Stomach (tissue), 9 donors: ENCODE data around the gene OMP. TPM values are rescaled to one million over a fixed set of nuclear protein-coding genes. Genes with fewer than 3 reads are reported as not detected.
A peak's percentile ranks its signal among the peaks of the same experiment; 100 is the strongest.

Source experiments
- DNase-seq, 2 donors: peaks; one replicate each; pipeline versions ENCODE4 v3.0.0 to v3.0.0-alpha.2; 2013 to 2019
- H3K27ac ChIP-seq, 5 donors: fragments of 200-600 bp in 4 of 5; sonication (generic) in 4 of 5; one replicate each; pipeline ENCODE4 v1.5.1; 2013 to 2019; ENCODE audit warnings: mild to moderate bottlenecking in 1 of 5, moderate library complexity in 1 of 5
- H3K27me3 ChIP-seq, 3 donors: fragments of 200-600 bp; sonication (generic); one replicate each; pipeline ENCODE4 v1.5.1; 2017 to 2019; ENCODE audit warnings: mixed run types in 1 of 3
- H3K36me3 ChIP-seq, 4 donors: fragments of 200-600 bp; sonication (generic); 1 replicate in 3 of 4; 2 replicates in 1 of 4; pipeline ENCODE4 v1.5.1; 2016 to 2019
- H3K4me1 ChIP-seq, 4 donors: fragments of 200-600 bp; sonication (generic); one replicate each; pipeline ENCODE4 v1.5.1; 2016 to 2019
- H3K4me3 ChIP-seq, 4 donors: fragments of 200-600 bp; sonication (generic) in 3 of 4; one replicate each; pipeline ENCODE4 v1.5.1; 2016 to 2019; ENCODE audit warnings: mild to moderate bottlenecking in 1 of 4
- H3K9me3 ChIP-seq, 4 donors: fragments of 200-600 bp; sonication (generic); one replicate each; pipeline ENCODE4 v1.5.1; 2016 to 2019
- EP300 ChIP-seq: sonication (generic); formaldehyde crosslinking; IDR thresholded peaks from one replicate; pipeline ENCODE4 v1.6.1; 2017; ENCODE audit warnings: antibody characterized with exemption
- POLR2A ChIP-seq, 4 donors: fragments of 450-650 bp; IDR thresholded peaks; one replicate each; pipeline ENCODE4 v1.6.1; 2016; ENCODE audit warnings: antibody characterized with exemption in 4 of 4, control low read depth in 2 of 4, mild to moderate bottlenecking in 1 of 4, moderate library complexity in 1 of 4
- POLR2AphosphoS5 ChIP-seq, 3 donors: sonication (generic); formaldehyde crosslinking; IDR thresholded peaks; one replicate each; pipeline ENCODE4 v1.6.1; 2016; ENCODE audit warnings: antibody characterized with exemption in 3 of 3
- WGBS, 5 donors: extraction: QIAGEN DNeasy Blood & Tissue Kit in 3 of 5; methylation state at CpG; one replicate each; pipeline versions ENCODE4 v1.1.5 to v1.1.7; 2013 to 2018; 5-methylcytosine and 5-hydroxymethylcytosine counted together
- intact Hi-C: fragments of 100-400 bp; cut with DNase I; formaldehyde crosslinking; loops from one replicate; pipeline ENCODE4 v1.15.1; 2023; ENCODE audit warnings: low total_unique reads
- polyA plus RNA-seq, 3 donors: library from polyadenylated mRNA; stranded (reverse); fragments of 200-250 nt; gene quantifications; one replicate each; pipeline ENCODE4 v1.2.3, GENCODE V29; 2013
- total RNA-seq, 5 donors: library from RNA; depleted of rRNA; stranded (reverse); fragments of >200 nt; gene quantifications; one replicate each; pipeline versions ENCODE4 v1.1.0 to v1.2.3, GENCODE V29; 2014 to 2016
- TF ChIP-seq, protein P1 (sequence below), 7 experiments: fragments of 450-650 bp in 4 of 7; fragments of 200-600 bp in 3 of 7; sonication (generic) in 3 of 7; IDR thresholded peaks; one replicate each; pipeline ENCODE4 v1.5.1; 2016 to 2019; ENCODE audit warnings: antibody characterized with exemption in 7 of 7, control low read depth in 2 of 7, mild to moderate bottlenecking in 1 of 7
- donor health status: healthy with polysubstance abuse.
- donor health status: Bipolar disorder and iron deficiency.
- donor health status: healthy.

Gene OMP
- total and polyA plus RNA-seq, 8 donors, result 1.1 to 63.7 (median 16.4) TPM; not detected in 3

DNA sequence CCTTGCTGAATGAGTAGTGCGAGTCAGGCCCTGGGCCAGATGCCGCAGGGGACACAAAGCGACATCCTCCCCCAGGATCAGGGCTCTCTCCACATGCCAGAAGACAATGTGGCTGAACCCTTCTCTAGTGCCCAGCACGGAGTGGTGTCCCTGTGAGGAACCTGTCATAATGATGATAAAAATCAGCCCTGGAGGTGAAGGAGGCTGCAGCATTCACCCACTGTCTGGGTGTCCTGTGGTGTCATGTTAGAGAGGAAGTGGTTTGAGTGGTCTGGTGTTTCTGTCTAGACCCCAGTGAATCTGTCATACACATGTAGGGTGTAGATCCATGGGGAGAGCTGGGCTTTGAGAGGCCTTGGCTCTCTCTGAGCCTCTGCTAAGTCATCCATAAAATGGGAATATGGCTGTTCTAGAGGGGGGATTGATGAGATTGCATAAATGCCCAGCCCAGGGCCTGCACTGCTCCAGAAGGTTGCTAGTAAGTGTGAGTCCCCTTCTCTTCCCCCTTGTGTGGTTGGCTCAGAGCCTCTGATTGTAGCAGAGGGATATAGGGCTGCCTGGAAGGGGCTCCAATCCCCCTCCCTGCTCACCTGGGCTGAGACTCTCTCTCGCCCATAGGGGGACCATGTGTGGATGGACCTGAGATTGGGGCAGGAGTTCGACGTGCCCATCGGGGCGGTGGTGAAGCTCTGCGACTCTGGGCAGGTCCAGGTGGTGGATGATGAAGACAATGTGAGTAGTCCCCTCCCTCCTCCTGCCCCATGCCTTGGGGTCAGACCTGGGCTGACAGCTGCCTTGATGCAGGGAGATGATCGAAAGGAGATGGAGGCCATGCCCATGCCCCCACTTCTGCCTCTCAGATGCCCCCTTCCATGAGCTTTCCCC, 39.7 kb downstream of the OMP start:
- Histone ChIP-seq H3K27ac (peak overlapping the region in 1 of 5 donors; percentile 12), H3K9me3 (no peaks in the 10 kb centered on the region), H3K4me1 (peaks cover 5 to 36% (median 10%) of the 10 kb centered on the region in 4 donors), H3K27me3 (peaks cover 0 to 23% (median 7%) of the 10 kb centered on the region in 3 donors), H3K4me3 (no peak overlapping the region), H3K36me3 (no peaks in the 10 kb centered on the region)
- TF ChIP-seq, protein P1, sequence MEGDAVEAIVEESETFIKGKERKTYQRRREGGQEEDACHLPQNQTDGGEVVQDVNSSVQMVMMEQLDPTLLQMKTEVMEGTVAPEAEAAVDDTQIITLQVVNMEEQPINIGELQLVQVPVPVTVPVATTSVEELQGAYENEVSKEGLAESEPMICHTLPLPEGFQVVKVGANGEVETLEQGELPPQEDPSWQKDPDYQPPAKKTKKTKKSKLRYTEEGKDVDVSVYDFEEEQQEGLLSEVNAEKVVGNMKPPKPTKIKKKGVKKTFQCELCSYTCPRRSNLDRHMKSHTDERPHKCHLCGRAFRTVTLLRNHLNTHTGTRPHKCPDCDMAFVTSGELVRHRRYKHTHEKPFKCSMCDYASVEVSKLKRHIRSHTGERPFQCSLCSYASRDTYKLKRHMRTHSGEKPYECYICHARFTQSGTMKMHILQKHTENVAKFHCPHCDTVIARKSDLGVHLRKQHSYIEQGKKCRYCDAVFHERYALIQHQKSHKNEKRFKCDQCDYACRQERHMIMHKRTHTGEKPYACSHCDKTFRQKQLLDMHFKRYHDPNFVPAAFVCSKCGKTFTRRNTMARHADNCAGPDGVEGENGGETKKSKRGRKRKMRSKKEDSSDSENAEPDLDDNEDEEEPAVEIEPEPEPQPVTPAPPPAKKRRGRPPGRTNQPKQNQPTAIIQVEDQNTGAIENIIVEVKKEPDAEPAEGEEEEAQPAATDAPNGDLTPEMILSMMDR (IDR thresholded peaks at IDR 0.05), result no peak
- TF ChIP-seq POLR2A (IDR thresholded peaks at IDR 0.05), result no peak
- TF ChIP-seq EP300, result no peak
- TF ChIP-seq POLR2AphosphoS5 (IDR thresholded peaks at IDR 0.05), result no peak
- 88 to 94% (median 93%) methylated on average over 5 to 11 of the region's 11 CpGs for WGBS, 5 donors
- intact Hi-C loops, result no loop called here
- no peak for DNase-seq

DNA sequence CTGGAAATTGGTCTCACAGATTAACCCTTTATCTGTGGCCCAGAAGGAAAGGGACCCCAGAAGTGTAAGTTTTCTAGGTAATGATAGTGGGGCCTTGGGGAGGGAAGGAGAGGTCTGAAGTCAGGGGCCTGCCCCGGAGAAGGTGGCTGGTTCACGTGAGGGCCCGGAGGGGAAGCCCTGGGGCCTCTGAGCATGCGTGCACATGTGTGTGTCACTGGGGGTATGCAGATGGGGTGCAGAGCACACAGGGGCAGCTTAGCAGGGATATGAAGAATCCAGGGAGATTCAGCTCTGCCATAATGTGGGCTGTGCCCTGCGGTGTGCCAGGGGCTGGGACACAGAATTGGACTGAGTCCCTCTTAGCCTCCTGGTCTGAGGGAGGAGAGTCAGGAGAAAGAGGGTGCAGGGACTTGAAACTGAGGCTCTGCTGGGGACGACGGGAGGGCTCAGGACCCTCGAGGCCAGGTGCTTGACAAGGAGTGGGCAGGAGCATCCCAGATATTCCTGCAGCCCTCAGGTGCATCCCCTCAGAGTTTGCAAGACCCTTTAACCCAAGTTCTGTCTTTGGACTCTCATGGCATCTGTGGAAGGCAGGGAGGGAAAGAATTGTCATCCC, 40.9 kb downstream of the OMP start:
- H3K9me3 ChIP-seq, result no peaks in the 10 kb centered on the region
- no peak overlapping the region for H3K4me3 ChIP-seq
- intact Hi-C loops, result no loop called here
- H3K4me1 ChIP-seq, result peaks cover 7 to 47% (median 15%) of the 10 kb centered on the region in 4 donors
- H3K27me3 ChIP-seq, result peaks cover 0 to 20% (median under 1%) of the 10 kb centered on the region in 3 donors
- TF ChIP-seq POLR2A (IDR thresholded peaks at IDR 0.05), result no peak
- TF ChIP-seq, protein P1 (IDR thresholded peaks at IDR 0.05), result no peak
- no peak for TF ChIP-seq EP300
- no peak for TF ChIP-seq POLR2AphosphoS5 (IDR thresholded peaks at IDR 0.05)
- DNase-seq, result no peak
- WGBS, 5 donors, result 85 to 93% (median 89%) methylated on average over 8 of the region's 8 CpGs
- no peak overlapping the region for H3K27ac ChIP-seq
- H3K36me3 ChIP-seq, result no peaks in the 10 kb centered on the region

DNA sequence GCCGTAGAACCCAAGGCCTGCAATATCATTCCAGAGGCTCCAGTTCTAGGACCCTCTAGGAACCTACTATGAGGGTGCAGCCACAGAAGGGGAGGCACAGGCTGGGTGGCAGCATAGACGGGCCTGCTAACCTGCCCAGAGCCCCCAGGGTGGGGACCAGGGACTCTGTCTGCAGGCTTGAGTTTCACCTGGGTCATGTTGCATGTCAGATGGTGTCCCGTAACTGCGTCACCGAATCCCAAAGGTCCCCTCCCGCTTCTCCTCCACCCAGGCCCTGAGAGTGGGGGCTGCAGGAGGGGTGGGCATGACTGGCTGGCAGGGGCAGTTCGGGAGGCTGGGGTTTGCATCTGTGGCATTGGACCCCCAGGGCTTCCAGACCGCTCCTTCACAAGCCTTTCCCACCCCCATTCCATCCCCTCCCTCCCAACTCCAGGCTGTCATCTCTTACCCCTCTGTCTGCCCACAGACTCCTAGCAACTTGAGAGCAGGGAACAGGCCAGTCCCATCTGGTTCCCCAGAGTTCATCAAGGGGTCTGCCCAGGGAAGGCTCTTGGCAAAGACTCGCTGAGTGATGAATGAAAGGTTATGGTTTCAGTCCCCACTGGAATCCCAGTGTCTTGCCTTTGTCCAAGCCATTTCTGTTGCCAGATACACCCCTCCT, 41.7 kb downstream of the OMP start:
- Histone ChIP-seq H3K36me3 (no peaks in the 10 kb centered on the region), H3K4me1 (peaks cover 7 to 47% (median 15%) of the 10 kb centered on the region in 4 donors), H3K9me3 (no peaks in the 10 kb centered on the region), H3K4me3 (no peak overlapping the region), H3K27ac (no peak overlapping the region), H3K27me3 (peaks cover 0 to 18% (median 0%) of the 10 kb centered on the region in 3 donors)
- intact Hi-C loops, result no loop called here
- TF ChIP-seq EP300 (no peak), POLR2A (IDR thresholded peaks at IDR 0.05) (no peak), POLR2AphosphoS5 (IDR thresholded peaks at IDR 0.05) (no peak)
- TF ChIP-seq, protein P1 (IDR thresholded peaks at IDR 0.05), result no peak
- WGBS, 5 donors, result 83 to 97% (median 94%) methylated on average over 9 of the region's 9 CpGs
- DNase-seq, result peak in 1 of 2 donors; percentile 45

DNA sequence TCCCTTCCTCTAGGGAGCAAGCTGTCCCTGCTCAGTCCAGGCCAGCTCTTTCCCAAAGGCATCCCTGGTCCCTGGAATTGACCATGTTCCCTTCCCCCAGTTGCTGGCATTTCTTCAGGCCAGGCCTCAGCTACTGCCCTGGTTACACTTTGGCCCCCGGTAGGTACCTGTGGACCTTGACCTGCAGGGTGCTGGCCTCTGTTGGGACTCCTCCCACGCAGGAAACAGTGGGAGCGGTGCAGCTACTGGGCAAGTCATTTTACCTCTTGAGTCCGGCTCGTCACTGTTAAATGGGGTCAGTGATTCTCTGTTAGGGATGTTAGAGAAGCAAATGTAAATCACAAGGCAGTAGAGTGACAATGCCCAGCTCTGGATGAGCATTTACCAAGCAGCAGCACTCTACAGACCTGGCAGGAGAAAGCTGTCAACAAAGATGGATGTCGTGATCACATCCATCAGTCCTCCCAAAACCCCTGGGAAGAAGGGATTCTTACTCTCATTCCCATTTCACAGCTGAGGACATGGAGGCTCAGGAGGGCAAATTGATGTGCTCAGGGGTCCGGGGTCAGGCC, 42.3 kb downstream of the OMP start:
- TF ChIP-seq, protein P1 (IDR thresholded peaks at IDR 0.05), result no peak
- TF ChIP-seq POLR2AphosphoS5 (IDR thresholded peaks at IDR 0.05) (no peak), POLR2A (IDR thresholded peaks at IDR 0.05) (no peak), EP300 (no peak)
- Histone ChIP-seq H3K4me1 (peaks cover 7 to 44% (median 15%) of the 10 kb centered on the region in 4 donors), H3K9me3 (no peaks in the 10 kb centered on the region), H3K36me3 (no peaks in the 10 kb centered on the region), H3K4me3 (no peak overlapping the region), H3K27ac (no peak overlapping the region), H3K27me3 (peaks cover 0 to 18% (median 0%) of the 10 kb centered on the region in 3 donors)
- DNase-seq, result peak; percentile 31 to 33
- 60 to 76% (median 74%) methylated on average over 7 of the region's 7 CpGs for WGBS, 5 donors
- intact Hi-C loops, result no loop called here
